KMS-11 (cell line): ENCODE results near the gene BBOX1.

ENCODE experiments used
- H2AFZ ChIP-seq: fragments of 200-600 bp; sonication (generic); 2 replicates; pipeline ENCODE4 v1.6.1; 2016; ENCODE audit warnings: antibody characterized with exemption, mixed run types, low read depth
- H3K27ac ChIP-seq: fragments of 200-600 bp; sonication (generic); 2 replicates; pipeline ENCODE4 v1.6.1; 2016; ENCODE audit warnings: mild to moderate bottlenecking, mixed run types
- H3K27me3 ChIP-seq: fragments of 200-600 bp; sonication (generic); 2 replicates; pipeline ENCODE4 v1.6.1; 2017; ENCODE audit warnings: mild to moderate bottlenecking, low read depth, mixed run types, moderate library complexity; ENCODE audit not compliant: insufficient read depth
- H3K36me3 ChIP-seq: fragments of 200-600 bp; sonication (generic); 2 replicates; pipeline ENCODE4 v1.6.1; 2017; ENCODE audit warnings: mild to moderate bottlenecking, mixed run types; ENCODE audit not compliant: insufficient read depth
- H3K4me1 ChIP-seq: fragments of 200-600 bp; sonication (generic); 2 replicates; pipeline ENCODE4 v1.6.1; 2016; ENCODE audit warnings: mild to moderate bottlenecking, low read depth, mixed run types; ENCODE audit not compliant: poor library complexity, severe bottlenecking
- H3K4me2 ChIP-seq: fragments of 200-600 bp; sonication (generic); 2 replicates; pipeline ENCODE4 v1.7.0; 2016; ENCODE audit warnings: mild to moderate bottlenecking, mixed run types
- H3K4me3 ChIP-seq: fragments of 200-600 bp; sonication (generic); IDR thresholded peaks from 2 replicates; pipeline ENCODE4 v1.6.1; 2017; ENCODE audit warnings: low read depth, low read length, mixed read lengths; ENCODE audit not compliant: insufficient read depth
- H3K79me2 ChIP-seq: fragments of 200-600 bp; sonication (generic); 2 replicates; pipeline ENCODE4 v1.6.1; 2016; ENCODE audit warnings: low read depth, mixed run types; ENCODE audit not compliant: insufficient read depth
- H3K9ac ChIP-seq: fragments of 200-600 bp; sonication (generic); 2 replicates; pipeline ENCODE4 v1.6.1; 2016; ENCODE audit warnings: mild to moderate bottlenecking, mixed run types
- H4K20me1 ChIP-seq: fragments of 200-600 bp; sonication (generic); 2 replicates; pipeline ENCODE4 v1.6.1; 2016; ENCODE audit warnings: mild to moderate bottlenecking, mixed run types; ENCODE audit not compliant: insufficient read depth
- TF ChIP-seq, protein P1 (sequence below): fragments of 200-600 bp; sonication (generic); conservative IDR thresholded peaks from 2 replicates; pipeline ENCODE4 v1.6.1; 2017; ENCODE audit warnings: low read depth, mild to moderate bottlenecking, antibody characterized with exemption, low read length, moderate library complexity, mixed read lengths

Gene BBOX1

DNA sequence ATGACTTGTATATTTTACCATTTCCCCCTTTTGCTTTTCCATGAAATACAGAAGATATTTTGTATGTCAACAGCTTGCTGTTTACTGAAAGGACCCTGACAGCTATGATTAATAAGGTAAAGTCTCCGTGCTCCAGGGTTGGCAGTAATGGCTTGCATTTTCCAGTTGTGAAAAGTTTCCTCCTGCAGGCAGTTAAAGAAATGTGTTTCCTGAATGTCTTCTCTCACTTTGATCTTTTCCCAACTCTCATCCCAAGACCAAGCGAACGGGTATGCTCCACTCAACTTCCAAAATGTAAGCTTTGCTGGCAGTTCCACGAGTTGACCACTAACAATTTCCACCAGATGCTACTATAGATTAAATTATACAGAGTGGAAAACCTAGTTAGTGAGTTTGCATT lies 37.8 kb upstream of the BBOX1 start:
- Histone ChIP-seq H4K20me1 (no peaks in the 10 kb centered on the region), H3K36me3 (no peaks in the 10 kb centered on the region), H3K9ac (no peak overlapping the region), H3K27ac (no peak overlapping the region), H3K79me2 (no peaks in the 10 kb centered on the region), H2AFZ (no peak overlapping the region), H3K4me3 (no peak overlapping the region), H3K4me1 (no peaks in the 10 kb centered on the region), H3K27me3 (no peaks in the 10 kb centered on the region), H3K4me2 (no peak overlapping the region)
- TF ChIP-seq, protein P1, sequence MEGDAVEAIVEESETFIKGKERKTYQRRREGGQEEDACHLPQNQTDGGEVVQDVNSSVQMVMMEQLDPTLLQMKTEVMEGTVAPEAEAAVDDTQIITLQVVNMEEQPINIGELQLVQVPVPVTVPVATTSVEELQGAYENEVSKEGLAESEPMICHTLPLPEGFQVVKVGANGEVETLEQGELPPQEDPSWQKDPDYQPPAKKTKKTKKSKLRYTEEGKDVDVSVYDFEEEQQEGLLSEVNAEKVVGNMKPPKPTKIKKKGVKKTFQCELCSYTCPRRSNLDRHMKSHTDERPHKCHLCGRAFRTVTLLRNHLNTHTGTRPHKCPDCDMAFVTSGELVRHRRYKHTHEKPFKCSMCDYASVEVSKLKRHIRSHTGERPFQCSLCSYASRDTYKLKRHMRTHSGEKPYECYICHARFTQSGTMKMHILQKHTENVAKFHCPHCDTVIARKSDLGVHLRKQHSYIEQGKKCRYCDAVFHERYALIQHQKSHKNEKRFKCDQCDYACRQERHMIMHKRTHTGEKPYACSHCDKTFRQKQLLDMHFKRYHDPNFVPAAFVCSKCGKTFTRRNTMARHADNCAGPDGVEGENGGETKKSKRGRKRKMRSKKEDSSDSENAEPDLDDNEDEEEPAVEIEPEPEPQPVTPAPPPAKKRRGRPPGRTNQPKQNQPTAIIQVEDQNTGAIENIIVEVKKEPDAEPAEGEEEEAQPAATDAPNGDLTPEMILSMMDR: no peak

DNA sequence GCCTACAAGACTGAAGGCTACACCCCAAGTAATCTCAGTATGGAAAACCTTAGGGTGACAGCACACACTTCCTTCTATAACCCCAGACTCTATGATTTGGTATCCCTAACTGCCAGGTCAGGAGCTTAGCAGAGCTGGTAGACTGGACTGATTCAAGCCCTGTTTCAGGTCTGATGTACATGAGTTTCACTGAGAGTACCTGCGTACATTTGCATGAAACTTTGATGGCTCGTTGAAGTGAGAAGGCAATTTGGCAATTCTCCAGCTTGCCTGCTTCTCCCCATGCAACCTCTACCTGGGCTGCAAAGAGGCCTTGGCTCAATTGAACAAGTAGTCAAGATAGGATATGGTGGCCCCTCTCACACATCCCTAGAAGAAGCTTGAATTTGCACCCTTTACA lies 36.5 kb upstream of the BBOX1 start:
- no peak overlapping the region for H3K27ac ChIP-seq
- no peak overlapping the region for H2AFZ ChIP-seq
- H3K4me2 ChIP-seq: no peak overlapping the region
- H4K20me1 ChIP-seq: no peaks in the 10 kb centered on the region
- peaks cover 3% of the 10 kb centered on the region for H3K4me1 ChIP-seq
- no peak overlapping the region for H3K9ac ChIP-seq
- H3K79me2 ChIP-seq: no peaks in the 10 kb centered on the region
- TF ChIP-seq, protein P1: no peak
- no peaks in the 10 kb centered on the region for H3K36me3 ChIP-seq
- no peaks in the 10 kb centered on the region for H3K27me3 ChIP-seq
- H3K4me3 ChIP-seq: no peak overlapping the region

DNA sequence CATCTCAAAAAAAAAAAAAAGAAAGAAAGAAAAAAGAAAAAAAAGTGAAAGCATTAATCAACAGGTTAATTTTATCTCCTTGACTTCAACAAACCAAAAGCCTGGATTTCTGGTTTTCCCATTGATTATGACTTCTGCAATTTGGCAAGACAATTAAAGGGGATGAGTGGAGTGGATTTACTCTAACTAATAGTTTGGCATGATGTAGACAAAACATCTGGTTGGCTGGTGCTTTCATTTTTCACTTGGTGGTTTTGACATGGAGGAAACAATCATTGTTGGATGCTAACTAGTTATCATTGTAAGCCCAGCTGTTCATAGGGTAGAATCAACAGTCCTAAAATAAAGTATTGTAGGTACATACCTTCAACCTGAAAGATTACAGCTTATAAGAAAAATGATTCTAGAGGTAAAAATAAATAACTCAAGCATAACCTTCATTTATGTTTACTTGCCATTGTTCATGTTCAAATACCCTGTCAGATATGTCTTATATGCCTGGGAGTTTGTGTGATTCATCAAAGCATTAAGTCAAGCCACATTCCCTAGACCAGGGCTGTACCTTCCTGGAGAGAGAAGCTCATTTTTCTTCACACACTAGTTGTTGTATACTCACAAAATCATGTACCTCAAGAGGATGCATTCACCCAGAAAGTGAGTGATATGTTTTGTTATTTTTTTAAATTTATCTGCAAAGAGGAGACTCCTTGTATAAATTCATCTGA lies 31.6 kb upstream of the BBOX1 start:
- H3K4me2 ChIP-seq: no peak overlapping the region
- no peak overlapping the region for H3K9ac ChIP-seq
- peaks cover 3% of the 10 kb centered on the region for H3K4me1 ChIP-seq
- H2AFZ ChIP-seq: no peak overlapping the region
- H3K4me3 ChIP-seq: no peak overlapping the region
- no peak overlapping the region for H3K27ac ChIP-seq
- H3K79me2 ChIP-seq: no peaks in the 10 kb centered on the region
- TF ChIP-seq, protein P1: no peak
- H4K20me1 ChIP-seq: no peaks in the 10 kb centered on the region
- no peaks in the 10 kb centered on the region for H3K36me3 ChIP-seq
- H3K27me3 ChIP-seq: no peaks in the 10 kb centered on the region

DNA sequence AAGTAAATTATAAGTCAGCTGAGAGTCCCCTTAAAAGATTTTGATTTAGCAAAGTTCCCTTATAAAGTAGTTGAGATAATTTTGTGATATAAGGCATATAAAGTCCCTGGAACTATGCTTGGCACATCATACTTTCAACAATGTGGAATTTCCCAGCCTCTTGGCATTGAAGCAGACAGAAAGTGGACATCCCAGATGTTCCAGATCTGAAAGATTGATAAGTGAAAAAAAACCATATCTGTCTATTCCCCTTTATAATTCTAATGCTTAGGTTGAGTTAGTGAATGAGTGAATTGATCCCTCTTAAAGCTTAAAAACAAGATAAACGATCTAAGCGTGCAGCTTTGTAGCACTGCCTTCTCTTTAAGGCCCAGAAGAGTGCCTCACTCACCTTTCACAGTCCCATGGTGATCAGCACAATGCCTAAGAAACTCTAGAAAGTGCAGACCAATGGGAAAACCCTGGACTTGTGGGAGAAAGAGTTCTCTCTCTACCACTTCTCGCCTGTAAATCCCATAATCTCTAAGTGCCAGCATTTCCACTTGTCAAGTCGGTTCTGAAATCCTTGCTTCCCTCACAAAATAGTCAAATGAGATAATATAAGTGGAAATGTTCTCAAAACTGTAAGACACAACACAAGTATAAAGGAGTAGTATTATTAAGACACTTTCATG lies 28.9 kb upstream of the BBOX1 start:
- H3K27me3 ChIP-seq: no peaks in the 10 kb centered on the region
- no peak overlapping the region for H3K4me3 ChIP-seq
- TF ChIP-seq, protein P1: no peak
- H2AFZ ChIP-seq: no peak overlapping the region
- H3K4me1 ChIP-seq: peaks cover 3% of the 10 kb centered on the region
- H3K4me2 ChIP-seq: no peak overlapping the region
- H3K9ac ChIP-seq: no peak overlapping the region
- H3K36me3 ChIP-seq: no peaks in the 10 kb centered on the region
- no peaks in the 10 kb centered on the region for H4K20me1 ChIP-seq
- no peaks in the 10 kb centered on the region for H3K79me2 ChIP-seq
- no peak overlapping the region for H3K27ac ChIP-seq
